UCSD-AML1 (cell line): ENCODE data around the gene RASAL2.
"Not testable (repeated sequence)": the region's sequence is repeated elsewhere in the genome, so short reads cannot be mapped to it uniquely, and the experiment has no call there.

Experiments used
- DNase-seq: peaks from one replicate; lab custom pipeline; 2025; ENCODE audit not compliant: unreplicated experiment; lab: John Stamatoyannopoulos, UW

Gene RASAL2

GRCh38 chr1:178500936-178501554 is 407.1 kb downstream of the RASAL2 start:
- DNase-seq, result no peak

GRCh38 chr1:178501705-178502329 is 407.9 kb downstream of the RASAL2 start:
- DNase-seq, result peak; percentile 74

GRCh38 chr1:178502330-178502714 is 408.4 kb downstream of the RASAL2 start:
- no peak for DNase-seq

- no peak for DNase-seq
Measured at GRCh38 chr1:178502856-178503255, 409.0 kb downstream of the RASAL2 start.

- DNase-seq, result not testable (repeated sequence)
Measured at GRCh38 chr1:178503316-178503715, 409.4 kb downstream of the RASAL2 start.

- DNase-seq, result no peak
Measured at GRCh38 chr1:178503849-178504248, 409.9 kb downstream of the RASAL2 start.

- DNase-seq, result no peak
Measured at GRCh38 chr1:178504286-178504685, 410.4 kb downstream of the RASAL2 start.

- DNase-seq, result no peak
Measured at GRCh38 chr1:178506177-178506576, 412.3 kb downstream of the RASAL2 start.

GRCh38 chr1:178506669-178507068 is 412.8 kb downstream of the RASAL2 start:
- DNase-seq, result no peak

- DNase-seq, result no peak
Measured at GRCh38 chr1:178509414-178510007, 415.6 kb downstream of the RASAL2 start.

GRCh38 chr1:178510155-178510554 is 416.3 kb downstream of the RASAL2 start:
- DNase-seq, result no peak

- DNase-seq, result no peak
Measured at GRCh38 chr1:178512566-178513277, 418.8 kb downstream of the RASAL2 start, which contains the start of gene TEX35. TSS of gene TEX35 (plus strand) at chr1:178513109. CDS start at chr1:178513189, 80 bp downstream.

- DNase-seq, result no peak
Measured at GRCh38 chr1:178513278-178513983, 419.5 kb downstream of the RASAL2 start.

- DNase-seq, result no peak
Measured at GRCh38 chr1:178516110-178516509, 422.2 kb downstream of the RASAL2 start.

- DNase-seq, result no peak
Measured at GRCh38 chr1:178518894-178519293, 425.0 kb downstream of the RASAL2 start.

GRCh38 chr1:178520803-178521202 is 426.9 kb downstream of the RASAL2 start:
- DNase-seq, result no peak

- DNase-seq, result no peak
Measured at GRCh38 chr1:178521241-178521640, 427.3 kb downstream of the RASAL2 start.

- no peak for DNase-seq
Measured at GRCh38 chr1:178527117-178527516, 433.2 kb downstream of the RASAL2 start.

- DNase-seq, result no peak
Measured at GRCh38 chr1:178528228-178528952, 434.5 kb downstream of the RASAL2 start.

- DNase-seq, result no peak
Measured at GRCh38 chr1:178528953-178529335, 435.0 kb downstream of the RASAL2 start.
